H1 (cell line): ENCODE results near the gene SLC5A11. TPM values are rescaled to one million over a fixed set of nuclear protein-coding genes. Genes with fewer than 3 reads are reported as not detected.
A peak's percentile ranks its signal among the peaks of the same experiment; 100 is the strongest.

Experiments used
- CTCF ChIA-PET: fragments of 300-600 bp; sonication (Branson Sonifier 250); formaldehyde crosslinking; loops from one replicate; lab custom pipeline; 2021; ENCODE audit not compliant: partially characterized antibody; lab: Charles Lee
- POLR2A ChIA-PET: fragments of 300-600 bp; sonication (Branson Sonifier 250); formaldehyde crosslinking; loops from one replicate; lab custom pipeline; 2021; ENCODE audit warnings: inconsistent platforms; ENCODE audit not compliant: partially characterized antibody; lab: Charles Lee
- DNase-seq, 2 experiments: peaks; one replicate each; pipeline versions ENCODE4 v3.0.0 to v3.0.0-alpha.2; 2010 to 2022; ENCODE audit warnings: low spot score in 2 of 2, low read depth in 1 of 2, mixed read lengths in 1 of 2
- FAIRE-seq: peaks from 2 replicates; lab custom pipeline; 2011; peaks lifted over from hg19 to GRCh38; lab: Jason Lieb, UNC
- H2AFZ ChIP-seq: 2 replicates; pipeline ENCODE4 v1.8.1; 2012; ENCODE audit warnings: low read length, inconsistent platforms
- H2AK5ac ChIP-seq: 2 replicates; pipeline ENCODE4 v1.6.1; 2013; ENCODE audit warnings: low read depth, low read length
- H2BK120ac ChIP-seq: replicated peaks from 2 replicates; pipeline ENCODE3; 2013; ENCODE audit warnings: low read depth, low read length, inconsistent platforms
- H2BK12ac ChIP-seq: 2 replicates; pipeline ENCODE4 v1.6.1; 2013; ENCODE audit warnings: low read depth, low read length
- H2BK15ac ChIP-seq: 2 replicates; pipeline ENCODE4 v1.6.1; 2013; ENCODE audit warnings: low read length
- H2BK20ac ChIP-seq: 2 replicates; pipeline ENCODE4 v1.6.1; 2013; ENCODE audit warnings: low read length
- H2BK5ac ChIP-seq: 2 replicates; pipeline ENCODE4 v1.6.1; 2013; ENCODE audit warnings: low read depth, low read length
- H3K14ac ChIP-seq: 2 replicates; pipeline ENCODE4 v1.6.1; 2013; ENCODE audit warnings: inconsistent platforms; ENCODE audit not compliant: insufficient read length
- H3K18ac ChIP-seq: 2 replicates; pipeline ENCODE4 v1.6.1; 2013; ENCODE audit warnings: low read length; ENCODE audit errors: extremely low read depth
- H3K23ac ChIP-seq: 2 replicates; pipeline ENCODE4 v1.6.1; 2013; ENCODE audit warnings: inconsistent platforms; ENCODE audit not compliant: insufficient read length
- H3K23me2 ChIP-seq: 2 replicates; pipeline ENCODE4 v1.6.1; 2013; ENCODE audit warnings: low read depth, low read length
- H3K27ac ChIP-seq: 2 replicates; pipeline ENCODE4 v1.6.1; 2011; ENCODE audit warnings: low read depth, low read length, inconsistent platforms
- H3K27me3 ChIP-seq, 4 experiments: replicated peaks in 1 of 4; 1 replicate in 1 of 4; 2 replicates in 3 of 4; pipeline versions ENCODE4 v1.6.1 to v1.8.1; 2011 to 2013; ENCODE audit warnings: low read length in 3 of 4, mild to moderate bottlenecking in 3 of 4, inconsistent platforms in 2 of 4, mixed read lengths in 2 of 4, moderate library complexity in 1 of 4; ENCODE audit not compliant: control insufficient read depth in 3 of 4, insufficient read depth in 3 of 4; ENCODE audit errors: extremely low read depth in 1 of 4
- H3K36me3 ChIP-seq, 4 experiments: 2 replicates each; pipeline versions ENCODE4 v1.6.1 to v1.8.1; 2011 to 2013; ENCODE audit warnings: mild to moderate bottlenecking in 4 of 4, low read length in 3 of 4, moderate library complexity in 2 of 4, control low read depth in 1 of 4, inconsistent platforms in 1 of 4; ENCODE audit not compliant: insufficient read depth in 4 of 4, control insufficient read depth in 2 of 4
- H3K4ac ChIP-seq: replicated peaks from 2 replicates; pipeline ENCODE3; 2013; ENCODE audit warnings: low read length, low read depth, mixed read lengths, inconsistent platforms; ENCODE audit not compliant: insufficient read length
- H3K4me1 ChIP-seq, 4 experiments: replicated peaks in 1 of 4; 1 replicate in 1 of 4; 2 replicates in 3 of 4; pipeline versions ENCODE4 v1.6.1 to v1.8.1; 2011 to 2013; ENCODE audit warnings: low read length in 3 of 4, inconsistent platforms in 2 of 4, mixed read lengths in 1 of 4; ENCODE audit not compliant: insufficient read depth in 4 of 4, control insufficient read depth in 3 of 4
- H3K4me2 ChIP-seq, 2 experiments: 2 replicates each; pipeline versions ENCODE4 v1.6.1 to v1.8.1; 2011 to 2013; ENCODE audit warnings: low read depth in 2 of 2, low read length in 2 of 2, control low read depth in 1 of 2, inconsistent platforms in 1 of 2, mild to moderate bottlenecking in 1 of 2; ENCODE audit not compliant: insufficient read depth in 1 of 2
- H3K4me3 ChIP-seq, 4 experiments: fragments of 200-600, 300-600 bp in 1 of 4; sonication (generic), shearing (Covaris generic), sonication (Bioruptor Twin) in 1 of 4; 2 replicates each; pipeline versions ENCODE4 v1.5.1 to v1.8.1; 2011 to 2016; ENCODE audit warnings: low read length in 4 of 4, low read depth in 3 of 4, control low read depth in 2 of 4, inconsistent platforms in 2 of 4, mild to moderate bottlenecking in 2 of 4, mixed read lengths in 1 of 4, moderate library complexity in 1 of 4; ENCODE audit not compliant: insufficient read depth in 2 of 4; ENCODE audit errors: extremely low read depth in 1 of 4
- H3K56ac ChIP-seq: replicated peaks from 2 replicates; pipeline ENCODE3; 2013; ENCODE audit warnings: low read depth, mild to moderate bottlenecking, mixed read lengths, low read length, inconsistent platforms; ENCODE audit not compliant: insufficient read length
- H3K79me1 ChIP-seq: 2 replicates; pipeline ENCODE4 v1.6.1; 2013; ENCODE audit warnings: low read depth, low read length, control low read depth
- H3K79me2 ChIP-seq, 2 experiments: 2 replicates each; pipeline versions ENCODE4 v1.6.1 to v1.8.1; 2012 to 2013; ENCODE audit warnings: low read length in 2 of 2, mild to moderate bottlenecking in 2 of 2, inconsistent platforms in 1 of 2; ENCODE audit not compliant: insufficient read depth in 2 of 2, control insufficient read depth in 1 of 2
- H3K9ac ChIP-seq, 4 experiments: replicated peaks in 1 of 4; 1 replicate in 1 of 4; 2 replicates in 3 of 4; pipeline versions ENCODE4 v1.6.1 to v1.8.1; 2011 to 2013; ENCODE audit warnings: low read depth in 3 of 4, low read length in 3 of 4, control low read depth in 2 of 4, mild to moderate bottlenecking in 2 of 4, moderate library complexity in 2 of 4, inconsistent platforms in 1 of 4; ENCODE audit errors: extremely low read depth in 1 of 4
- H3K9me3 ChIP-seq, 2 experiments: 2 replicates each; pipeline versions ENCODE4 v1.6.1 to v1.8.1; 2012 to 2013; ENCODE audit warnings: mild to moderate bottlenecking in 2 of 2, moderate library complexity in 2 of 2, control low read depth in 1 of 2, inconsistent platforms in 1 of 2, low read depth in 1 of 2, low read length in 1 of 2, mixed read lengths in 1 of 2; ENCODE audit not compliant: insufficient read depth in 2 of 2
- H4K20me1 ChIP-seq, 2 experiments: replicated peaks in 1 of 2; 2 replicates each; pipeline versions ENCODE3 to v1.8.1; 2011 to 2013; ENCODE audit warnings: inconsistent platforms in 2 of 2, low read length in 2 of 2, mild to moderate bottlenecking in 1 of 2; ENCODE audit not compliant: insufficient read depth in 2 of 2, control insufficient read depth in 1 of 2
- H4K5ac ChIP-seq: 2 replicates; pipeline ENCODE4 v1.6.1; 2013; ENCODE audit warnings: low read length, low read depth, mixed read lengths, inconsistent platforms; ENCODE audit not compliant: insufficient read length
- H4K8ac ChIP-seq: 2 replicates; pipeline ENCODE4 v1.8.0; 2013; ENCODE audit warnings: mild to moderate bottlenecking, moderate library complexity, low read length, inconsistent platforms; ENCODE audit not compliant: insufficient read depth; ENCODE audit errors: extremely low read depth
- H4K91ac ChIP-seq: replicated peaks from 2 replicates; pipeline ENCODE3; 2013; ENCODE audit warnings: low read length, mixed read lengths, inconsistent platforms; ENCODE audit not compliant: insufficient read length
- BCL11A ChIP-seq, 2 experiments: IDR thresholded peaks; one replicate each; pipeline ENCODE4 v1.6.1; 2011; ENCODE audit warnings: low read depth in 2 of 2, low read length in 2 of 2, mild to moderate bottlenecking in 2 of 2
- CBX5 ChIP-seq: fragments of 300-800, 300-1000 bp; sonication (generic); IDR thresholded peaks from 2 replicates; pipeline ENCODE4 v1.7.1; 2016; ENCODE audit warnings: antibody characterized with exemption, low read length, low read depth
- GTF2F1 ChIP-seq: IDR thresholded peaks from 2 replicates; pipeline ENCODE4 v1.6.1; 2012; ENCODE audit warnings: low read depth, low read length, improper control_type of control experiment, borderline replicate concordance
- MAFK ChIP-seq: IDR thresholded peaks from 2 replicates; pipeline ENCODE4 v1.6.1; 2012; ENCODE audit warnings: low read depth, mild to moderate bottlenecking, improper control_type of control experiment, low read length
- RNF2 ChIP-seq: fragments of 200-900, 300-1000 bp; sonication (generic); IDR thresholded peaks from 2 replicates; pipeline ENCODE4 v1.7.1; 2016; ENCODE audit warnings: borderline replicate concordance, low read depth, mild to moderate bottlenecking, antibody characterized with exemption, low read length; ENCODE audit not compliant: poor library complexity, severe bottlenecking; ENCODE audit errors: missing control alignments
- SP1 ChIP-seq: IDR thresholded peaks from 2 replicates; pipeline ENCODE4 v1.6.1; 2011; ENCODE audit warnings: low read depth, low read length
- SRF ChIP-seq: IDR thresholded peaks from 2 replicates; pipeline ENCODE4 v1.6.1; 2011; ENCODE audit warnings: mild to moderate bottlenecking, low read depth, low read length, moderate library complexity
- WGBS, 2 experiments: shearing (Covaris generic) in 1 of 2; methylation state at CpG; one replicate each; pipeline versions ENCODE4 v1.1.6 to v1.1.7; 2013 to 2015; ENCODE audit warnings: low lambda C conversion rate in 2 of 2, mixed read lengths in 2 of 2, inconsistent platforms in 1 of 2, low coverage in 1 of 2, missing lambda C conversion rate in 1 of 2; ENCODE audit not compliant: insufficient replicate concordance in 2 of 2, insufficient coverage in 1 of 2, insufficient read length in 1 of 2; ENCODE audit errors: extremely low coverage in 1 of 2, missing lambda C conversion rate in 1 of 2; 5-methylcytosine and 5-hydroxymethylcytosine counted together
- polyA plus RNA-seq, 7 experiments: library from polyadenylated mRNA; depleted of rRNA in 3 of 7; stranded (reverse) in 5 of 7; unstranded in 2 of 7; fragments of >200 nt in 5 of 7; fragments of 200-250 nt in 2 of 7; gene quantifications; 1 replicate in 5 of 7; 2 replicates in 1 of 7; 4 replicates in 1 of 7; pipeline versions ENCODE4 v1.2.1 to v1.2.3, GENCODE V29; 2011 to 2013; ENCODE audit warnings: missing spikeins in 2 of 7, mixed read lengths in 2 of 7
- total RNA-seq: library from RNA; stranded (reverse); fragmentation: NEBNext Ultra II Directional; extraction: Animal tissue kit (Norgen Biotek cat#: 25700); gene quantifications from 2 replicates; pipeline ENCODE4 v1.2.1, GENCODE V29; 2021

The SLC5A11 gene
- total and polyA plus RNA-seq, 2 of the 8 experiments (the other 6 are each of a cell fraction or from before 2014, with no cell fraction given) = 0.26 to 0.59 TPM

GRCh38 chr16:24915576-24915975 is 69.8 kb downstream of the SLC5A11 start:
- H3K27me3 ChIP-seq = no peaks in the 10 kb centered on the region
- no peak overlapping the region for H2BK12ac ChIP-seq
- DNase-seq (no peak), FAIRE-seq (no peak)
- no peak overlapping the region for H3K4me2 ChIP-seq
- no peak overlapping the region for H3K4ac ChIP-seq
- H2AFZ ChIP-seq = no peak overlapping the region
- 0 out of 2 replicates have a peak overlapping the region, but pooled peaks have one; percentile 12 for H4K8ac ChIP-seq
- no peak overlapping the region for H4K5ac ChIP-seq
- CTCF ChIA-PET = interaction anchor here (0.6 to 1.3 kb wide), 4 partner anchors 9 to 208 kb away, joined by 3 to 8 read pairs (median 5); no protein-coding TSS in a partner anchor
- H3K56ac ChIP-seq = no peak overlapping the region
- H3K14ac ChIP-seq = no peak overlapping the region
- no peaks in the 10 kb centered on the region for H3K79me1 ChIP-seq
- no peak overlapping the region for H3K4me3 ChIP-seq
- H4K91ac ChIP-seq = no peak overlapping the region
- no peak overlapping the region for H2BK20ac ChIP-seq
- H3K27ac ChIP-seq = no peak overlapping the region
- H3K9me3 ChIP-seq = no peaks in the 10 kb centered on the region
- POLR2A ChIA-PET = no interaction called here
- no peak overlapping the region for H2BK120ac ChIP-seq
- H3K18ac ChIP-seq = no peak overlapping the region
- no peaks in the 10 kb centered on the region for H4K20me1 ChIP-seq
- no peak overlapping the region for H3K9ac ChIP-seq
- H3K36me3 ChIP-seq = peaks cover 0 to 7% (median 4%) of the 10 kb centered on the region in 4 experiments; a peak in 5 of 8 replicates
- peaks cover 0 to 8% (median 5%) of the 10 kb centered on the region in 4 experiments; a peak in 4 of 7 replicates for H3K4me1 ChIP-seq
- no peak overlapping the region for H2BK15ac ChIP-seq
- WGBS, 2 experiments = 82% methylated on average over 6 of the region's 8 CpGs; no CpG with 5 or more reads in 1 of the 2 experiments
- H3K79me2 ChIP-seq = no peaks in the 10 kb centered on the region
- no peaks in the 10 kb centered on the region for H3K23me2 ChIP-seq
- no peak overlapping the region for H3K23ac ChIP-seq
- H2BK5ac ChIP-seq = no peak overlapping the region; the same call in 1 of the 2 replicates
- no peak overlapping the region for H2AK5ac ChIP-seq
- TF ChIP-seq SP1 (no peak), CBX5 (no peak), MAFK (no peak), BCL11A (IDR thresholded peaks at IDR 0.05; ENCODE audit: low read depth in 2 of 2, low read length in 2 of 2) (no peak), SRF (no peak), RNF2 (no peak), GTF2F1 (no peak)
